Cardiac fibroblast (primary cell): ENCODE data around the gene TNFAIP6.
A peak's percentile ranks its signal among the peaks of the same experiment; 100 is the strongest.
"Not testable (repeated sequence)": the region's sequence is repeated elsewhere in the genome, so short reads cannot be mapped to it uniquely, and the experiment has no call there.

Source experiments
- DNase-seq, 2 donors: peaks; one replicate each; pipeline versions ENCODE4 v3.0.0 to v3.0.0-alpha.2; 2010; ENCODE audit warnings: low read depth in 2 of 2
- H3K4me3 ChIP-seq, 2 donors: replicated peaks in 1 of 2; 1 replicate in 1 of 2; 2 replicates in 1 of 2; pipeline ENCODE4 v1.5.1; 2011; ENCODE audit warnings: low read depth in 2 of 2, low read length in 2 of 2, mild to moderate bottlenecking in 2 of 2, moderate library complexity in 1 of 2
- CTCF ChIP-seq: IDR thresholded peaks from one replicate; pipeline ENCODE4 v1.5.1; 2011; ENCODE audit warnings: low read depth, mild to moderate bottlenecking, low read length, inconsistent platforms

Gene TNFAIP6

GRCh38 chr2:151357359-151357758 lies at the start of gene TNFAIP6:
Gene TNFAIP6, plus strand, starts transcription at chr2:151357592. Its CDS starts 75 bp downstream, at chr2:151357667.
- TF ChIP-seq CTCF, result no peak
- DNase-seq, result peak; percentile 97 to 98
- peak within 1 kb of the TSS; percentile 39 to 60 for H3K4me3 ChIP-seq

- DNase-seq, H3K4me3 ChIP-seq: not testable (repeated sequence)
Observed at GRCh38 chr2:151310313-151310712, 47.1 kb upstream of the TNFAIP6 start.

- not testable (repeated sequence) for H3K4me3 ChIP-seq
- peak; percentile 36 to 41 for DNase-seq
Observed at GRCh38 chr2:151312440-151312839, 45.0 kb upstream of the TNFAIP6 start.

- DNase-seq, result peak; percentile 82
- no peak overlapping the region for H3K4me3 ChIP-seq
- TF ChIP-seq CTCF, result no peak
Observed at GRCh38 chr2:151315381-151315903, 42.0 kb upstream of the TNFAIP6 start.

GRCh38 chr2:151325581-151326095 lies 31.8 kb upstream of the TNFAIP6 start:
- no peak overlapping the region for H3K4me3 ChIP-seq
- no peak for TF ChIP-seq CTCF
- DNase-seq, result no peak

GRCh38 chr2:151326554-151326953 lies 30.8 kb upstream of the TNFAIP6 start:
- no peak for TF ChIP-seq CTCF
- peak in 1 of 2 donors; percentile 40 for DNase-seq
- H3K4me3 ChIP-seq, result no peak overlapping the region

GRCh38 chr2:151329998-151330397 lies 27.4 kb upstream of the TNFAIP6 start:
- no peak for TF ChIP-seq CTCF
- H3K4me3 ChIP-seq, result no peak overlapping the region
- DNase-seq, result no peak

- DNase-seq, result no peak
- H3K4me3 ChIP-seq, result no peak overlapping the region
- TF ChIP-seq CTCF, result no peak
Observed at GRCh38 chr2:151333083-151333482, 24.3 kb upstream of the TNFAIP6 start.
